ENCODE measurements around the gene CLCN6. TPM values are rescaled to one million over a fixed set of nuclear protein-coding genes. Genes with fewer than 3 reads are reported as not detected.

CLCN6 gene
- total RNA-seq = 10 to 100 TPM; 16.8 to 16.9 TPM
- long read RNA-seq, donor 1, partial matches to known transcripts = 1 of 3 reads
- long read RNA-seq, donor 1, other reads (novel, unspliced or antisense) = 2 of 3 reads
- long read RNA-seq, donor 2, partial matches to known transcripts = 3 of 3 reads
- long read RNA-seq, donor 2, other reads (novel, unspliced or antisense) = 0 of 3 reads

GRCh38 chr1:11805422-11806306 lies at the start of gene CLCN6, which contains the start of gene MTHFR:
TSS of gene CLCN6 (plus strand) at chr1:11806191. CDS start at chr1:11806263, 72 bp downstream.
TSS of gene MTHFR (minus strand) at chr1:11805964. CDS start at chr1:11803116, 2,848 bp downstream.
- peak; percentile 100 for DNase-seq (ENCODE audit: low spot score)
- intact Hi-C loops (cut with DNase I) = no loop called here

- intact Hi-C loops (cut with DNase I) = no loop called here
- DNase-seq (ENCODE audit: low spot score) = no peak
Observed at GRCh38 chr1:11757047-11757446, 48.9 kb upstream of the CLCN6 start.

- DNase-seq (ENCODE audit: low spot score) = no peak
- intact Hi-C loops (cut with DNase I) = no loop called here
Observed at GRCh38 chr1:11759791-11760190, 46.2 kb upstream of the CLCN6 start.

- no peak for DNase-seq (ENCODE audit: low spot score)
- intact Hi-C loops (cut with DNase I) = no loop called here
Observed at GRCh38 chr1:11761285-11761684, 44.7 kb upstream of the CLCN6 start.

GRCh38 chr1:11761988-11762406 lies 44.0 kb upstream of the CLCN6 start, which contains the start of gene C1orf167:
TSS of gene C1orf167 (plus strand) at chr1:11762193. CDS start at chr1:11764401, 2,208 bp downstream.
- intact Hi-C loops (cut with DNase I) = no loop called here
- no peak for DNase-seq (ENCODE audit: low spot score)

- intact Hi-C loops (cut with DNase I) = no loop called here
- DNase-seq (ENCODE audit: low spot score) = no peak
Observed at GRCh38 chr1:11764115-11764514, 41.9 kb upstream of the CLCN6 start.

- intact Hi-C loops (cut with DNase I) = no loop called here
Observed at GRCh38 chr1:11764519-11764918, 41.5 kb upstream of the CLCN6 start.

GRCh38 chr1:11765661-11766428 lies 40.1 kb upstream of the CLCN6 start:
- DNase-seq (ENCODE audit: low spot score) = no peak

More at GRCh38 chr1:11764519-11764918, 41.5 kb upstream of the CLCN6 start:
- no peak for DNase-seq (ENCODE audit: low spot score)

GRCh38 chr1:11766429-11766776 lies 39.6 kb upstream of the CLCN6 start:
- intact Hi-C loops (cut with DNase I) = no loop called here

More at GRCh38 chr1:11765661-11766428, 40.1 kb upstream of the CLCN6 start:
- intact Hi-C loops (cut with DNase I) = no loop called here

GRCh38 chr1:11767922-11768704 lies 37.9 kb upstream of the CLCN6 start:
- no peak for DNase-seq (ENCODE audit: low spot score)

More at GRCh38 chr1:11766429-11766776, 39.6 kb upstream of the CLCN6 start:
- no peak for DNase-seq (ENCODE audit: low spot score)

GRCh38 chr1:11768821-11769220 lies 37.2 kb upstream of the CLCN6 start:
- intact Hi-C loops (cut with DNase I) = no loop called here

More at GRCh38 chr1:11767922-11768704, 37.9 kb upstream of the CLCN6 start:
- intact Hi-C loops (cut with DNase I) = no loop called here

GRCh38 chr1:11769274-11769673 lies 36.7 kb upstream of the CLCN6 start:
- intact Hi-C loops (cut with DNase I) = no loop called here
- no peak for DNase-seq (ENCODE audit: low spot score)

More at GRCh38 chr1:11768821-11769220, 37.2 kb upstream of the CLCN6 start:
- no peak for DNase-seq (ENCODE audit: low spot score)

- intact Hi-C loops (cut with DNase I) = no loop called here
- no peak for DNase-seq (ENCODE audit: low spot score)
Observed at GRCh38 chr1:11770011-11770410, 36.0 kb upstream of the CLCN6 start.

- intact Hi-C loops (cut with DNase I) = no loop called here
- DNase-seq (ENCODE audit: low spot score) = no peak
Observed at GRCh38 chr1:11771481-11772043, 34.4 kb upstream of the CLCN6 start.

- DNase-seq (ENCODE audit: low spot score) = no peak
- intact Hi-C loops (cut with DNase I) = no loop called here
Observed at GRCh38 chr1:11772458-11772857, 33.5 kb upstream of the CLCN6 start.

- intact Hi-C loops (cut with DNase I) = no loop called here
- no peak for DNase-seq (ENCODE audit: low spot score)
Observed at GRCh38 chr1:11774753-11775152, 31.2 kb upstream of the CLCN6 start.

- intact Hi-C loops (cut with DNase I) = no loop called here
- DNase-seq (ENCODE audit: low spot score) = no peak
Observed at GRCh38 chr1:11777658-11778322, 28.2 kb upstream of the CLCN6 start.

GRCh38 chr1:11778336-11778735 lies 27.7 kb upstream of the CLCN6 start:
- no peak for DNase-seq (ENCODE audit: low spot score)
- intact Hi-C loops (cut with DNase I) = no loop called here

All from posterior vena cava (tissue), 2 donors.